HL-60 (cell line): ENCODE data around the gene TLR8.

Source experiments
- GABPA ChIP-seq: IDR thresholded peaks from 2 replicates; pipeline ENCODE4 v1.6.1; 2012; ENCODE audit warnings: low read depth
- POLR2AphosphoS5 ChIP-seq: IDR thresholded peaks from 2 replicates; pipeline ENCODE4 v1.6.1; 2012; ENCODE audit warnings: low read depth
- TF ChIP-seq, protein P1 (sequence below): IDR thresholded peaks from one replicate; pipeline ENCODE4 v1.5.1; 2011; ENCODE audit warnings: low read length, control low read depth, inconsistent platforms; ENCODE audit not compliant: insufficient read depth

DNA sequence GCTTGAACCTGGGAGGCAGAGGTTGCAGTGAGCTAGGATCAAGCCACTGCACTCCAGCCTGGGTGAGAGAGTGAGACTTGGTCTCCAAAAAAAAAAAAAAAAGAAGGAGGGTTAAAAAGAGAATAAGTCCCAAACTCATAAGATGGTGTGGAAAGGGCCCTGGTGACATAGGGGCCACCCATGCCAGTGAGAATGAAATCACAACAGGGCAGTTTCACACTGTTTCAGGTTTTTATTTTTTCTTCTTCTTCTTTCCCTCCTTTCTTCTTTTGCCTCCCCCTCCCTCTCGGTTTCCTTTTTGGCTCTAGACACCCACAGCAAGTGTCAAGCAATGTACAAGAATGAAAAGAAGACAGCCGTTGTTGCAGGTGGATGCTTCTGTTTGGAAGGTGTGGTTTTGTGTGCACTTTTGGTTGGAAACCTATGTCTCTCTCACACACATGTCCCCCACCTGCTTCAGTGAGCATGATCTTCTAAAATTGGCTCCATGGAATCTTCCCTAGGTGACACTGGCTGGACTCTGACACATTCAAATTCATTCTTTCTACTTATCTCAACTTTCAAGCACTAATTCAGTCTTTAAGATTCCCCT is 14.4 kb upstream of the TLR8 start:
- TF ChIP-seq, protein P1, sequence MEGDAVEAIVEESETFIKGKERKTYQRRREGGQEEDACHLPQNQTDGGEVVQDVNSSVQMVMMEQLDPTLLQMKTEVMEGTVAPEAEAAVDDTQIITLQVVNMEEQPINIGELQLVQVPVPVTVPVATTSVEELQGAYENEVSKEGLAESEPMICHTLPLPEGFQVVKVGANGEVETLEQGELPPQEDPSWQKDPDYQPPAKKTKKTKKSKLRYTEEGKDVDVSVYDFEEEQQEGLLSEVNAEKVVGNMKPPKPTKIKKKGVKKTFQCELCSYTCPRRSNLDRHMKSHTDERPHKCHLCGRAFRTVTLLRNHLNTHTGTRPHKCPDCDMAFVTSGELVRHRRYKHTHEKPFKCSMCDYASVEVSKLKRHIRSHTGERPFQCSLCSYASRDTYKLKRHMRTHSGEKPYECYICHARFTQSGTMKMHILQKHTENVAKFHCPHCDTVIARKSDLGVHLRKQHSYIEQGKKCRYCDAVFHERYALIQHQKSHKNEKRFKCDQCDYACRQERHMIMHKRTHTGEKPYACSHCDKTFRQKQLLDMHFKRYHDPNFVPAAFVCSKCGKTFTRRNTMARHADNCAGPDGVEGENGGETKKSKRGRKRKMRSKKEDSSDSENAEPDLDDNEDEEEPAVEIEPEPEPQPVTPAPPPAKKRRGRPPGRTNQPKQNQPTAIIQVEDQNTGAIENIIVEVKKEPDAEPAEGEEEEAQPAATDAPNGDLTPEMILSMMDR = no peak
- TF ChIP-seq GABPA = no peak
- TF ChIP-seq POLR2AphosphoS5 = no peak
